Stimulated activated CD4-positive, alpha-beta T cell treated with anti-CD3 and anti-CD28 coated beads, TNF-alpha, amount 100 ng/mL, for 48 hours (primary cell): Measurements from ENCODE around the gene TMEM50A.
"Not testable (repeated sequence)": the region's sequence is repeated elsewhere in the genome, so short reads cannot be mapped to it uniquely, and the experiment has no call there.

Experiments
- DNase-seq, 3 donors: peaks; one replicate each; pipeline ENCODE4 v3.0.0-alpha.2; 2020; ENCODE audit warnings: low read depth in 3 of 3

Gene TMEM50A

GRCh38 chr1:25338188-25338981, at the start of gene TMEM50A:
TSS of gene TMEM50A (plus strand) at chr1:25338334. CDS start at chr1:25340487, 2,153 bp downstream.
- DNase-seq, result peak; percentile 80 to 85 (median 84)

DNA sequence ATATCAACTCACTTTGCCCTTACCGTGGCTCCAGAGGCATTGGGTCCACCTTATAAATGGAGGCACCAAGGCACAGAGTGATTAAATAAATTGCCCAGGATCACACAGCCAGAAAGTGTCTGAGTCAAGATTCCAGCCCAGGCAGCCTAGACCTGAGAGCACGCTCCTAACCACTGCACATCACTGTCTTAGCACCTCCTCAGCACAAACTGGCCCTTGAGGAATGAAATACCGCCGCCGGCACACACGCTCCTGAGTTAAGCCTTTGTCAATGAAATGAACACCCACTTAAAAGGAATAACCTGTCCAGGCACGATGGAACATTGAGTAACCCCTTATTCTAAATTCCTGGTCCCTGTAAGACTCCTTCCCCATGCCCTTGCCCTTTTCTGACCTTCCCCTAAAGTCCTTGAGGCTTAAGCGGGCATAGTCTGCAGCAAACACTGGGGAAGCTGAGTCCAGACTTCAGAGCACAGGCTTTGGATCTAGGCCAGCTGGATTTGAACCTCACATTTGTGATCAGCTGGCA, 49.5 kb upstream of the TMEM50A start:
- DNase-seq, result not testable (repeated sequence)

- not testable (repeated sequence) for DNase-seq
Measured at GRCh38 chr1:25290043-25290442, 48.1 kb upstream of the TMEM50A start.

GRCh38 chr1:25293426-25293825, 44.7 kb upstream of the TMEM50A start:
- not testable (repeated sequence) for DNase-seq

DNA sequence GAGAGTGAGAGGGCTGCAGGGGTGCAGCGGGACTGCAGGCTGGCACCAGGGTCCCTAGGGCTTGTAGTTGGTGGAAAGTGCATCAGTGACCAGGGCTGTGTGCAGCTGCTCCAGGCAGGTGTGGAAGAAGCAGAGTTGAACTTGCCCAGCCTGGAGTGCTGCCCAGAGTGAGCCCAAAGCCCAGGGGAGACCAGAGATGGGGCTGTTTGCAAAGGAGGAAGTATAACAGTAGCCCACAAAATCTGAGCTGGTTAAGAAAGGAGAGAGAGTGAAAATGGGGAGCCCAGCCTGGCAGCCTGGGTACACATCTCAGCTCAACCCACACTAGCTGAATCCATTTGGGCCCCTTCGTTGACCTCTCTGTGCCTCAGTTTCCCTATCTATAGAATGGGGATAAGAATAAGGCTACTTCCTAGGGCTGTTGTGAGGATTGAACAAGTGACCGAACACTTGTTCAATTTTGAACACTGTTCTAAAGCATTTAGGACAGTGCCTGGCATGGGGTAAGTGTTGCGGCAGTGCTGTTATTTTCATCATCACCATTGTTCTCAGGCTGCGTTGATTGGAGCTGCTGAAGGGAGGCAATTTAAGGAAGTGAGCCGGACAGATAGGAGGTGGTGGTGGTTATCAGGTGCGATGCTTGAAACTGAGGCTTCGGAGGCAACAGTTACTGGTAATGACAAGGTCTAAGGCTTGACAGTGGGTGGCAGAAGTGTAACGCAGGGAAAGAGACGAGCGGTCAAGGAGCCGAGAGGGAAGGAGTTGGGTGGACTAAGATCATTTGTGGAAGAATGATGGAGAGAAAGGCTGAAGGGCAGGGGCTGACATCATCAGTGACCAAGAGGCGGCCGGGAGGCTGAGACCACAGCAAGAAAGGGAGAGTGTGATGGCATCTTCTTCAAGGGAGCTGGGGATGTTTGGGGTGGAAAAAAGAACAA, 43.0 kb upstream of the TMEM50A start:
- not testable (repeated sequence) for DNase-seq

- not testable (repeated sequence) for DNase-seq
Measured at GRCh38 chr1:25296501-25296900, 41.6 kb upstream of the TMEM50A start.

GRCh38 chr1:25300729-25301128, 37.4 kb upstream of the TMEM50A start:
- not testable (repeated sequence) for DNase-seq

GRCh38 chr1:25302330-25302729, 35.8 kb upstream of the TMEM50A start:
- DNase-seq, result not testable (repeated sequence)

- not testable (repeated sequence) for DNase-seq
Measured at GRCh38 chr1:25304936-25305335, 33.2 kb upstream of the TMEM50A start.

DNA sequence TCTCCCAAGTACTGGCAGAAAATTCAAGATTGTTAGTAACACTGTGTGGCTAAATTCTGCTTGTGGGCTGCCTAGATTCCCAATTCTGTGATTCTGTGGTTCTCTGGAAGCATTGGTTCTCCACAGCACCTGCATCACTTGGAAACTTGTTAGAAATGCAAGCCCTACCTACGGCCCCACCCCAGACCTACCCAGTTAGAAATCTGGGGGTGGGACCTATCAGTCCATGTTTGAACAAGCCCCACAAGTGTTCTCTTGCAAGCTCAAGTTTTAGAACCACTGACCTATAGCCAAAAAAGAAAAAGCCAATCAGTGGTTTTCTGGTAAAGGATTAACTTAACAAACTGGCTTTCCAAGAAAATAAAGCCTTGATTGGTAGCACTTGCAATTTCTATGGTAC, 30.0 kb upstream of the TMEM50A start:
- DNase-seq, result not testable (repeated sequence)

DNA sequence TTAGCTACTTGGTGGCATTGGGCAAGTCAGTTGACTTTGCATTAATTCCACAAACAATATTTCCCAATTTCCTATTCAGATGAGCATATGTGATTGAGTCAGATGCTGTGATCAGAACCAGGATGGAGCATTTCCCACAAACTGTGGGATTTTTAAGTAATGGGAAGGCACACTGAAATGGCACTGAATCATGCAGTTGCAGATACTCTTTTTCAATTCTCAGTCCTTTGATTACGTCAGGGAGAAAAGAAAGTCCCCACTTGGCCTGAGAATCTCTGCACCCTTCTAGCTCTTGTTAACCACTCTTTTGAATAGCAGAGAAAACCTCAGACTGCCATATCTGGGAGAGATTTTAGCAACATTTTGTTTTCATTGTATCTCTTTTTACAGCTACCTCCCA, 29.0 kb upstream of the TMEM50A start:
- DNase-seq, result not testable (repeated sequence)

DNA sequence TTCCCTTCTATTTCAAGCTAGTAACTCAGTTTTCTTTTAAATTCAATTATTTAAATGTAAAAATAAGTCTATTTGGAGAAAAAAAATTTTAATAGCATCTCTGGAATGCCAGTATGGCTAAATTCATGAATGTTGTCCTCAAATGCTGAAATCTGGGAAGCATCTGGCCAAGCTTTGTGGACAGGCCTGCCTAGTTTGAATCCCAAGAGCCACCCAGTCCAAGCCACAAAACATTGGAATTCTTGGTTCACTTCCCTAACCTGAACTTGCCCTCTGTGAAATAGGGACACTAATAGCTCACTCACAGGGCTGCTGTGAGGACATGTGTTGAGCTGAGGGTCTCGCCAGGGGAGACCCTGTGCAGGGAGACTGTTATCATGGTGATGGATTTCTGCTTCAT, 28.6 kb upstream of the TMEM50A start:
- not testable (repeated sequence) for DNase-seq

GRCh38 chr1:25312806-25313470, 25.2 kb upstream of the TMEM50A start:
- DNase-seq, result not testable (repeated sequence)

GRCh38 chr1:25320314-25320938, 17.7 kb upstream of the TMEM50A start:
- not testable (repeated sequence) for DNase-seq

DNA sequence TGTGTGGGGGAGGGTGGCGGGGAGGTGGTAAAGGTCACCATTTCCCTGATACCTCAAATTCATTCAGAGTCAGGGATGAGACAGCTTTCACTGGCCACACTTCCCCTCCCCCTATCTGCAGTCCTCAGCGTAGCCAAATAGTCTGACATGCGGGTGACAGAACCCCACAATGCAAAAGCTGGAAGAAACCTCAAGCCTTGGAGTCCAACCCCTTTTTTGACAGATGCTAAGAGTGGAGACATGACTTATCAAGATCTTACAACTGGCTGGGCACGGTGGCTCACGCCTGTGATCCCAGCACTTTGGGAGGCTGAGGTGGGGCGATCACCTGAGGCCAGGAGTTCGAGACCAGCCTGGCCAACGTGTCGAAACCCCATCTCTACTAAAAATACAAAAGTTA, 16.0 kb upstream of the TMEM50A start:
- DNase-seq, result not testable (repeated sequence)

DNA sequence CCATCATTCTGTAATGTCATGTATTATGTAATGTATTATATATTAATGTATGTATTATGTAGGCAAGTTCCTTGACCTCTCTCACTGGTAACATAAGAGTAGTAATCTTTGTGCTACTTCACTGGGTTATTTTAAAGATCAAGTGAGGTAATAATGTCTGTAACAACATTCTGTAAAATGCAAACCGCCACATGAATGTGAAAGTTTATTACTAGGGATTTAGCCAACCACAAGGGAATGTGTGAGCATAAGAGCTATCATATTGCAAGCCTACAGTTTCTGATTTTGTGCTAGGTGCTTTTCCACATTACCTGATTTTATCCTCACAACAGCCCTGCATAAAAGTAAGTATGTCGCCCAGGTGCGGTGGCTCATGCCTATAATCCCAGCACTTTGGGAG, 13.7 kb upstream of the TMEM50A start:
- not testable (repeated sequence) for DNase-seq

DNA sequence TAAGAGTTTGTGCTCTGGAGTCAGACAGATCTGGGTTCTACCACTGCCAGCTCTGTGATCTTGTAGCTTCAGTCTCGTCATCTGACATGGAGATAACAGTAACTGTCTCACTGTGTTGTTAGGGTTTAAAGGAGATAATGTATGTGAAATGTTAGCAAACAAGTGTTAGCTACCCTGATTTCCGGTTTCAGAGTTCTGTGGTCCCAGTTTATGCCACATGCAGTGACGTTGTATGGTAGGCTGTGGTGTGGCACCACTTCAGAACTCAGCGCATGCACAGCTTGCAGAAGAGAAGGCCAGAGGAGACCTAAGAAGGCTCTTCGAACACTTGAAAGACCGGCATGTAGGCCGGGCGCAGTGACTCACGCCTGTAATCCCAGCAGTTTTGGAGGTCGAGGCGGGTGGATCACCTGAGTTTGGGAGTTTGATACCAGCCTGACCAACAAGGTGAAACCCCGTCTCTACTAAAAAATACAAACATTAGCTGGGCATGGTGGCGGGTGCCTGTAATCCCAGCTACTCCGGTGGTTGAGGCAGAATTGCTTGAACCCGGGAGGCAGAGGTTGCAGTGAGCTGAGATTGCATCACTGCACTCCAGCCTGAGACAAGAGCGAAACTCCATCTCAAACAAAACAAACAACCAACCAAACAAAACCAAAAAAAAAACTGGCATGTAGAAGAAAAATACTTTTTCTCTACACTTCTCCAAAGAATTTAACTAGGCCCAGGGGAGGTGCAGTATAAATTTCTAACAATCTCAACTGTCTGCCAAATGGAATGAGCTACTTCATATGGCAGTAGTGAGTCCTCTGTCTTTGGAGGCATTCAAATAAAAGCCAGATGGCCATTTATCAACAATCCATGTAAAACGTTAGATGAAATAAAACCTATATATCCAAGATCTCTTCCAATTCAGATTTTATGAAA, 10.0 kb upstream of the TMEM50A start:
- not testable (repeated sequence) for DNase-seq

DNA sequence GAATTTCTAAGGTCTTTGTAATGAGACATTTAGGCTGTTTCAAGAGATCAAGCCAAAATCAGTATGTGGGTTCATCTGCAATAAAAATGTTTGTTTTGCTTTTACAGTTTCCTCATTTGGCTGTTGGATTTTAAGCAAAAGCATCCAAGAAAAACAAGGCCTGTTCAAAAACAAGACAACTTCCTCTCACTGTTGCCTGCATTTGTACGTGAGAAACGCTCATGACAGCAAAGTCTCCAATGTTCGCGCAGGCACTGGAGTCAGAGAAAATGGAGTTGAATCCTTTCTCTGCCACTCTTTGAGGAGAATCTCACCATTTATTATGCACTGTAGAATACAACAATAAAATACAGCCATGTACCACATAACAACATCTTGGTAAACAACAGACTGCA, 9.3 kb upstream of the TMEM50A start:
- DNase-seq, result not testable (repeated sequence)

GRCh38 chr1:25329336-25329735, 8.8 kb upstream of the TMEM50A start:
- DNase-seq, result not testable (repeated sequence)

DNA sequence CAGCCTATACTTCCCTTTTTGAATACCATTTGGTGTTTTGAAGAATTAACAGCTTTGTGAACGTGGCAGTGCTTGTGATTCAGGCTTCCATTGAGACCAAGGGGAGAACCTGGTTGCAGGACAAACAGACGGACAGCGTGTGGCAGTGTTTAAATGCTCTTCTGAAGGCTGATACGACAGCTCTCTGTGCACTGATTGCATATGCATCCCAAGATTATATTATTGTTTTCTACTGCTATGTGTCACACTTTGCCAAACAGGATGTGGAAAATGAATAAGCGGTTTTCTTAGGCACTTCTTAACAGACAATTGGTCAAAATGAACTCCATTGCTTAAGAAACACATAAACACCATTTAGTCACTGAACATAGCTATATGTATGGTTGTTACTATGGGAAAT, 8.2 kb upstream of the TMEM50A start:
- not testable (repeated sequence) for DNase-seq
